Neural progenitor cell (in vitro differentiated cells): ENCODE measurements around the gene NOS3. TPM values are rescaled to one million over a fixed set of nuclear protein-coding genes. Genes with fewer than 3 reads are reported as not detected.

ENCODE experiments used
- DNase-seq: peaks from one replicate; pipeline ENCODE4 v3.0.0-alpha.2; 2016; ENCODE audit warnings: low spot score
- H2AFZ ChIP-seq: fragments of 200-600 bp; sonication (generic); replicated peaks from 2 replicates; pipeline ENCODE4 v1.6.1; 2016; ENCODE audit warnings: antibody characterized with exemption
- H3F3A ChIP-seq: fragments of 200-600 bp; sonication (generic); 2 replicates; pipeline ENCODE4 v1.6.1; 2016; ENCODE audit warnings: antibody characterized with exemption, low read depth
- H3K27ac ChIP-seq: fragments of 200-600 bp; sonication (generic); 2 replicates; pipeline ENCODE4 v1.5.1; 2016; ENCODE audit warnings: mild to moderate bottlenecking
- H3K27me3 ChIP-seq: fragments of 200-600 bp; sonication (generic); 2 replicates; pipeline ENCODE4 v1.6.1; 2016; ENCODE audit warnings: mild to moderate bottlenecking, moderate library complexity
- H3K36me3 ChIP-seq: fragments of 200-600 bp; sonication (generic); 2 replicates; pipeline ENCODE4 v1.5.1; 2016
- H3K4me1 ChIP-seq: fragments of 200-600 bp; sonication (generic); 2 replicates; pipeline ENCODE4 v1.6.1; 2016; ENCODE audit warnings: mixed run types
- H3K4me2 ChIP-seq: fragments of 200-600 bp; sonication (generic); 2 replicates; pipeline ENCODE4 v1.6.1; 2016
- H3K4me3 ChIP-seq: fragments of 200-600 bp; sonication (generic); 2 replicates; pipeline ENCODE4 v1.5.1; 2016
- H3K79me2 ChIP-seq: fragments of 200-600 bp; sonication (generic); 2 replicates; pipeline ENCODE4 v1.6.1; 2016; ENCODE audit warnings: low read depth
- H3K9ac ChIP-seq: fragments of 200-600 bp; sonication (generic); 2 replicates; pipeline ENCODE4 v1.6.1; 2016
- H3K9me3 ChIP-seq: fragments of 200-600 bp; sonication (generic); 2 replicates; pipeline ENCODE4 v1.5.1; 2016; ENCODE audit warnings: low read depth
- H4K20me1 ChIP-seq: fragments of 200-600 bp; sonication (generic); 2 replicates; pipeline ENCODE4 v1.6.1; 2016; ENCODE audit warnings: low read depth
- H3K27ac Mint-ChIP-seq: 3 replicates; pipeline ENCODE4 v1.8.0; 2021; ENCODE audit warnings: mixed read lengths
- H3K27me3 Mint-ChIP-seq: 2 replicates; pipeline ENCODE4 v1.8.0; 2022; ENCODE audit warnings: low read depth, mild to moderate bottlenecking, inconsistent platforms, moderate library complexity, mixed read lengths; ENCODE audit not compliant: insufficient read depth
- H3K36me3 Mint-ChIP-seq: 3 replicates; pipeline ENCODE4 v1.8.0; 2021; ENCODE audit warnings: mixed read lengths
- H3K4me1 Mint-ChIP-seq: 3 replicates; pipeline ENCODE4 v1.8.0; 2021; ENCODE audit warnings: mixed read lengths
- H3K4me3 Mint-ChIP-seq: 3 replicates; pipeline ENCODE4 v1.8.0; 2021; ENCODE audit warnings: mild to moderate bottlenecking, moderate library complexity, mixed read lengths
- H3K9me3 Mint-ChIP-seq: 3 replicates; pipeline ENCODE4 v1.8.0; 2020; ENCODE audit warnings: mixed read lengths
- EZH2 ChIP-seq: fragments of 200-600 bp; sonication (generic); IDR thresholded peaks from 2 replicates; pipeline ENCODE4 v1.6.1; 2017; ENCODE audit warnings: antibody characterized with exemption, mild to moderate bottlenecking, moderate library complexity
- EZH2phosphoT487 ChIP-seq: fragments of 200-600 bp; sonication (generic); IDR thresholded peaks from 2 replicates; pipeline ENCODE4 v1.6.1; 2017; ENCODE audit warnings: antibody characterized with exemption
- total RNA-seq: library from RNA; depleted of rRNA; stranded (reverse); fragments of >200 nt; gene quantifications from 2 replicates; pipeline ENCODE4 v1.2.3, GENCODE V29; 2015; ENCODE audit warnings: low replicate concordance
- TF ChIP-seq, protein P1 (sequence below): fragments of 200-600 bp; sonication (generic); IDR thresholded peaks from 2 replicates; pipeline ENCODE4 v1.5.1; 2017; ENCODE audit warnings: antibody characterized with exemption, mild to moderate bottlenecking

Gene NOS3
- total RNA-seq, 1 donor from 2014 or later = 1.3 TPM

DNA sequence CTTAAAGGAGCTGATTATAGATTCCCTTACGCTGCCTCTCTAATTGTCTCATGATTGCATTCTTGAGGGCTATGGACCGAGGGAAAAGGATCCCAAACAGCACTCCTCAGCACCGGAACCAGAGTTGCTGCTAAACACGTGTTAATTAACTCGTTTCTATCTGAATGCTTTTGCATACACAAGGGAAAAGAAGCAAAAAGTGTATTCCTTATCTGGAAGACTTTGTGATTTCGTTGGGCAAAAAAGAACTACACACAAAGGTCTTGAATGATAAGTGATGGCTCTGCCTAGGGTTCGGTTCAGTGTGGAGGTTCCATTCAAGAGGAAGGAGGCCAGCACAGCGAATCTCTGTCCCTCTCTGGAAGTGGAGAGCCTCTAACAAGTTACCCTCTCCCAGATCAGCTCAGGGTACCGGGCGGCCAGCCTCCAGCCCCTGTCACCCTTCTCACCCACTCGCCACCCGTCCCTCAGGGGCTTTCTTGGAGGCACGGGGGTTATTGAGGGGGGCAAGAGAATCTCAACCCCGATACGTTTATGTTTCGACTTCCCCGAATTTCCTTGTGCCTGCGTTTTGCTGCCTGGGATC lies 68.1 kb downstream of the NOS3 start:
- Mint-ChIP-seq H3K4me1 (peaks cover 46% of the 10 kb centered on the region), H3K27me3 (peaks cover 16% of the 10 kb centered on the region), H3K4me3 (peak overlapping the region; percentile 94), H3K36me3 (no peaks in the 10 kb centered on the region), H3K9me3 (no peaks in the 10 kb centered on the region), H3K27ac (peak overlapping the region; percentile 94)
- H3F3A ChIP-seq = peaks cover 42% of the 10 kb centered on the region
- H2AFZ ChIP-seq = peak overlapping the region; percentile 54
- no peak overlapping the region for H3K27ac ChIP-seq
- peaks cover 45% of the 10 kb centered on the region for H3K4me1 ChIP-seq
- no peaks in the 10 kb centered on the region for H3K9me3 ChIP-seq
- peaks cover 7% of the 10 kb centered on the region for H3K79me2 ChIP-seq
- no peaks in the 10 kb centered on the region for H3K36me3 ChIP-seq
- TF ChIP-seq, protein P1, sequence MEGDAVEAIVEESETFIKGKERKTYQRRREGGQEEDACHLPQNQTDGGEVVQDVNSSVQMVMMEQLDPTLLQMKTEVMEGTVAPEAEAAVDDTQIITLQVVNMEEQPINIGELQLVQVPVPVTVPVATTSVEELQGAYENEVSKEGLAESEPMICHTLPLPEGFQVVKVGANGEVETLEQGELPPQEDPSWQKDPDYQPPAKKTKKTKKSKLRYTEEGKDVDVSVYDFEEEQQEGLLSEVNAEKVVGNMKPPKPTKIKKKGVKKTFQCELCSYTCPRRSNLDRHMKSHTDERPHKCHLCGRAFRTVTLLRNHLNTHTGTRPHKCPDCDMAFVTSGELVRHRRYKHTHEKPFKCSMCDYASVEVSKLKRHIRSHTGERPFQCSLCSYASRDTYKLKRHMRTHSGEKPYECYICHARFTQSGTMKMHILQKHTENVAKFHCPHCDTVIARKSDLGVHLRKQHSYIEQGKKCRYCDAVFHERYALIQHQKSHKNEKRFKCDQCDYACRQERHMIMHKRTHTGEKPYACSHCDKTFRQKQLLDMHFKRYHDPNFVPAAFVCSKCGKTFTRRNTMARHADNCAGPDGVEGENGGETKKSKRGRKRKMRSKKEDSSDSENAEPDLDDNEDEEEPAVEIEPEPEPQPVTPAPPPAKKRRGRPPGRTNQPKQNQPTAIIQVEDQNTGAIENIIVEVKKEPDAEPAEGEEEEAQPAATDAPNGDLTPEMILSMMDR = no peak
- TF ChIP-seq EZH2 (peak; percentile 36), EZH2phosphoT487 (no peak)
- no peak overlapping the region for H3K9ac ChIP-seq
- H3K4me3 ChIP-seq = peak overlapping the region; percentile 77
- peak; percentile 40 for DNase-seq
- peaks cover 43% of the 10 kb centered on the region for H4K20me1 ChIP-seq
- peaks cover 39% of the 10 kb centered on the region for H3K27me3 ChIP-seq
- peak overlapping the region; percentile 99 for H3K4me2 ChIP-seq

DNA sequence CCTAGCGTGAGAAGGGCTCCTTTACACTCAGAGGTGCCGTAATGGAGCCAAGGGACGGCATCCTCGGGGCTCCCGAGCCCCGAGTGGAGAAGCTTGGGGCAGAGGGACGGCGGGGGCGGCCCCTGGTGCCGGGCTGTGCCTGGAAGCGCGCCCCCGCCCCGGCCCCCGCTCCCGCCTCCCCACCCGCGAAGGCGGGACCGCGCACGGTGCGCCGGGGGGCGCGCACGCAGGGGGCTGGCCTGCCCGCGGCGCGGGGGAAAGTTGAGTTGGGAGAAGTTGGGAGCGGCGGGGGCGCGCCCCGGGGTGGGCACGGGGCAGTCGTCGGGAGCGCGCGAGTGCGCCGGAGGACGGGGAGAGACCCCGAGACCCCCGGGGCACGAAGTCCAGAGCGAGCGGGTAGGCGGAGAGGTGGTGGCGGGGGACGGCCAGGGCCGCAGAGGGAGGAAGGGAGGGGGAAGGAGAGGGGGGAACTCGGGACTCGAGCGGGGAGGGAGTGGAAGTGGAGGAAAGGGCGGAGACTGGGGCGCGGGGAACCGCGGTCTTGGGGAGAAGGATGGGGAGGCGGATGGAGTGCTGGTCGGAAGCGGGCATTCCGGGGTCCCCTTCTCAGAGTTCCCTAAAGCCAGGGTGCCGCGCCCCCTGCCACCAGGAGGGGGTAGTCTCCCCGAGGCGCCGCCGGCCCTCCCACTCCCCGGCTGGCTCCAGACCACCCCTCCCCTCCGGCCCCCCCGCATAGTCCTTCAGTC lies 68.7 kb downstream of the NOS3 start, which contains the start of gene SLC4A2:
SLC4A2 (plus strand) TSS at position 223 of the 746 bp plus-strand sequence. CDS start 2,399 bp downstream, outside the sequence.
- Histone ChIP-seq H3K4me3 (peak within 1 kb of the TSS; percentile 77), H3K4me1 (peaks cover 45% of the 10 kb centered on the region), H3K4me2 (peak within 1 kb of the TSS; percentile 99), H3K9me3 (no peaks in the 10 kb centered on the region), H3F3A (peaks cover 42% of the 10 kb centered on the region), H3K27me3 (peaks cover 39% of the 10 kb centered on the region), H3K36me3 (no peaks in the 10 kb centered on the region), H4K20me1 (peaks cover 50% of the 10 kb centered on the region), H3K9ac (peak within 1 kb of the TSS; percentile 39), H2AFZ (peak within 1 kb of the TSS; percentile 54), H3K79me2 (peaks cover 7% of the 10 kb centered on the region), H3K27ac (no peak within 1 kb of the TSS)
- Mint-ChIP-seq H3K27me3 (peaks cover 16% of the 10 kb centered on the region), H3K4me1 (peaks cover 46% of the 10 kb centered on the region), H3K27ac (peak within 1 kb of the TSS; percentile 94), H3K4me3 (peak within 1 kb of the TSS; percentile 94), H3K9me3 (no peaks in the 10 kb centered on the region), H3K36me3 (no peaks in the 10 kb centered on the region)
- DNase-seq = peak; percentile 76
- no peak for TF ChIP-seq EZH2phosphoT487
- TF ChIP-seq, protein P1 = peak; percentile 65
- TF ChIP-seq EZH2 = peak; percentile 3

DNA sequence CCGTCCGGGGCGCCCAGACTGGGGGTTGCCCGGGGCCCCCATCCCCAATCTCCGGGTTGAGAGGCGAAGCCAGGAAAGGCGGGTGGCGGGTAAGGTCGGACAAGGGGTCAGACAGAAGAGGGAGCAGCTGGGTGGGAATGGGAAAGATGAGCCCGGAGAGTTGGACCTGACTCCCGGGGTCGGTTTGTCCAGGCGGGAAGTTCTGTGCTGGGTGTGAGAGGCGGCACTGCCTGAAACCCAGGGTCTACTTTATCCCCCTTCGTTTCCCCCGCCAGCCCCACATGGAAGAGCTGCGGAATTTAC lies 69.2 kb downstream of the NOS3 start:
- Histone ChIP-seq H3K9me3 (no peaks in the 10 kb centered on the region), H3K27me3 (peaks cover 39% of the 10 kb centered on the region), H3K4me2 (peak overlapping the region; percentile 99), H3K27ac (no peak overlapping the region), H4K20me1 (peaks cover 53% of the 10 kb centered on the region), H3K79me2 (peaks cover 7% of the 10 kb centered on the region), H3K4me3 (peak overlapping the region; percentile 77), H3F3A (peaks cover 42% of the 10 kb centered on the region), H2AFZ (no peak overlapping the region), H3K36me3 (no peaks in the 10 kb centered on the region), H3K4me1 (peaks cover 45% of the 10 kb centered on the region), H3K9ac (peak overlapping the region; percentile 39)
- peak overlapping the region; percentile 90 for H3K4me3 Mint-ChIP-seq
- TF ChIP-seq, protein P1 = no peak
- TF ChIP-seq EZH2phosphoT487 (no peak), EZH2 (no peak)
- DNase-seq = no peak
- no peaks in the 10 kb centered on the region for H3K9me3 Mint-ChIP-seq
- no peak overlapping the region for H3K27ac Mint-ChIP-seq
- peaks cover 46% of the 10 kb centered on the region for H3K4me1 Mint-ChIP-seq
- H3K36me3 Mint-ChIP-seq = no peaks in the 10 kb centered on the region
- peaks cover 16% of the 10 kb centered on the region for H3K27me3 Mint-ChIP-seq
